ENCODE data around the gene TMEM184A. TPM values are rescaled to one million over a fixed set of nuclear protein-coding genes. Genes with fewer than 3 reads are reported as not detected.

Gene TMEM184A
- polyA plus RNA-seq, 2 of the 4 experiments (the other 2 are of a cell fraction), result 14.3 to 18.4 TPM

GRCh38 chr7:1526271-1526754 is 29.7 kb downstream of the TMEM184A start:
- ChIA-PET POLR2A (no interaction called here), CTCF (interaction anchor here (1.5 kb wide), 2 partner anchors 19 to 22 kb away, joined by 4 to 5 read pairs; partner anchors contain the start of gene INTS1)
- no peaks in the 10 kb centered on the region for H3K9me3 ChIP-seq
- peak overlapping the region; percentile 27; the same call in 2 of the 3 replicates for H3K4me3 ChIP-seq
- ATAC-seq, result peak; percentile 2 to 52; a peak in 3 of 6 replicates
- peak overlapping the region; percentile 92 to 98 for H3K27ac ChIP-seq
- TF ChIP-seq CHD4 (IDR thresholded peaks at IDR 0.05; ENCODE audit: borderline replicate concordance), result no peak
- 0 out of 5 replicates have a peak, but pooled peaks of 1 of the 2 experiments have one; percentile 16 for TF ChIP-seq JUN (IDR thresholded peaks at IDR 0.05)
- 56% methylated on average over 6 of the region's 6 CpGs for WGBS (ENCODE audit: missing lambda C conversion rate)
- peak overlapping the region; percentile 81 for H3K4me2 ChIP-seq
- FAIRE-seq, result no peak
- peak in 1 of 2 experiments; percentile 83 for DNase-seq (ENCODE audit: low read depth in 1 of 2, low spot score in 1 of 2)
- H3K4me1 ChIP-seq, result peaks cover 47% of the 10 kb centered on the region

GRCh38 chr7:1525409-1525808 is 30.6 kb downstream of the TMEM184A start:
- ATAC-seq (no peak), FAIRE-seq (no peak), DNase-seq (ENCODE audit: low read depth in 1 of 2, low spot score in 1 of 2) (no peak)
- peaks cover 52% of the 10 kb centered on the region for H3K4me1 ChIP-seq
- ChIA-PET CTCF (interaction anchor here (1.5 to 2.1 kb wide), 3 partner anchors 19 to 33 kb away, joined by 4 to 9 read pairs (median 5); partner anchors contain the start of gene INTS1), POLR2A (no interaction called here)
- WGBS (ENCODE audit: missing lambda C conversion rate), result 93% methylated on average over 6 of the region's 6 CpGs
- H3K27ac ChIP-seq, result peak overlapping the region; percentile 95 to 98
- no peak overlapping the region for H3K4me2 ChIP-seq
- no peak for TF ChIP-seq HES2 (IDR thresholded peaks at IDR 0.05)
- TF ChIP-seq SREBF2 (IDR thresholded peaks at IDR 0.05), result no peak
- no peak for TF ChIP-seq ZNF302 (CRISPR knock-in tag; IDR thresholded peaks at IDR 0.05)
- no peak; the same call in 1 of the 2 replicates for TF ChIP-seq KDM1A (IDR thresholded peaks at IDR 0.05; ENCODE audit: low read depth)
- TF ChIP-seq REST (IDR thresholded peaks at IDR 0.05), result no peak
- TF ChIP-seq TP53 (CRISPR knock-in tag; IDR thresholded peaks at IDR 0.05), result no peak
- no peak for TF ChIP-seq ZC3H11A (IDR thresholded peaks at IDR 0.05)
- no peak for TF ChIP-seq HEYL (CRISPR knock-in tag; IDR thresholded peaks at IDR 0.05)
- no peak for TF ChIP-seq POLR2AphosphoS2 (conservative IDR thresholded peaks at IDR 0.05; ENCODE audit: low read length)
- no peak for TF ChIP-seq ESRRA (IDR thresholded peaks at IDR 0.05; ENCODE audit: borderline replicate concordance, low read length)
- TF ChIP-seq MYC (IDR thresholded peaks at IDR 0.05; ENCODE audit: borderline replicate concordance, low read length), result no peak
- TF ChIP-seq RCOR1 (IDR thresholded peaks at IDR 0.05; ENCODE audit: low read depth, low read length), result no peak
- no peak for TF ChIP-seq USF2 (IDR thresholded peaks at IDR 0.05)
- no peak overlapping the region for H3K4me3 ChIP-seq
- H3K9me3 ChIP-seq, result no peaks in the 10 kb centered on the region

GRCh38 chr7:1523844-1524243 is 32.2 kb downstream of the TMEM184A start:
- ChIA-PET CTCF (interaction anchor here (0.6 to 2.1 kb wide), 2 partner anchors 20 to 34 kb away, joined by 4 to 9 read pairs; no protein-coding TSS in a partner anchor), POLR2A (no interaction called here)
- peaks cover 9% of the 10 kb centered on the region for H3K9me3 ChIP-seq
- H3K4me2 ChIP-seq, result no peak overlapping the region
- no peak for TF ChIP-seq FOXS1 (CRISPR knock-in tag; IDR thresholded peaks at IDR 0.05)
- TF ChIP-seq NPAS2 (CRISPR knock-in tag; IDR thresholded peaks at IDR 0.05; ENCODE audit: borderline replicate concordance), result no peak
- no peak for TF ChIP-seq EHMT2 (IDR thresholded peaks at IDR 0.05; ENCODE audit: low read depth)
- TF ChIP-seq ATOH8 (CRISPR knock-in tag; IDR thresholded peaks at IDR 0.05; ENCODE audit: low read depth), result no peak
- TF ChIP-seq ZFP36 (IDR thresholded peaks at IDR 0.05; ENCODE audit: borderline replicate concordance, partially characterized antibody), result no peak
- DNase-seq (ENCODE audit: low read depth in 1 of 2, low spot score in 1 of 2) (no peak), FAIRE-seq (no peak), ATAC-seq (no peak)
- peak overlapping the region; percentile 95 to 98 for H3K27ac ChIP-seq
- H3K4me3 ChIP-seq, result no peak overlapping the region
- 83% methylated on average over 13 of the region's 17 CpGs for WGBS (ENCODE audit: missing lambda C conversion rate)
- peaks cover 51% of the 10 kb centered on the region for H3K4me1 ChIP-seq

All from A549 (cell line).